Skeletal muscle tissue (tissue), 4 donors: Measurements from ENCODE around the gene NDOR1. TPM values are rescaled to one million over a fixed set of nuclear protein-coding genes. Genes with fewer than 3 reads are reported as not detected.
A peak's percentile ranks its signal among the peaks of the same experiment; 100 is the strongest.
"Not testable (repeated sequence)": the region's sequence is repeated elsewhere in the genome, so short reads cannot be mapped to it uniquely, and the experiment has no call there.

ENCODE experiments used
- H3K27ac ChIP-seq: one replicate; pipeline ENCODE4 v1.7.0; 2013; ENCODE audit warnings: mild to moderate bottlenecking, low read depth, low read length, inconsistent platforms
- H3K27me3 ChIP-seq, 3 donors: one replicate each; pipeline ENCODE4 v1.7.0; 2013; ENCODE audit warnings: low read length in 3 of 3; ENCODE audit not compliant: control insufficient read depth in 3 of 3, insufficient read depth in 3 of 3
- H3K36me3 ChIP-seq, 3 donors: one replicate each; pipeline ENCODE4 v1.7.0; 2013; ENCODE audit warnings: low read length in 3 of 3; ENCODE audit not compliant: control insufficient read depth in 3 of 3, insufficient read depth in 3 of 3
- H3K4me1 ChIP-seq, 3 donors: one replicate each; pipeline ENCODE4 v1.7.0; 2013; ENCODE audit warnings: low read length in 3 of 3, mild to moderate bottlenecking in 3 of 3; ENCODE audit not compliant: control insufficient read depth in 3 of 3, insufficient read depth in 3 of 3
- H3K4me3 ChIP-seq, 3 donors: one replicate each; pipeline ENCODE4 v1.7.0; 2013; ENCODE audit warnings: low read length in 3 of 3
- H3K9ac ChIP-seq, 3 donors: one replicate each; pipeline ENCODE4 v1.7.0; 2013; ENCODE audit warnings: low read length in 3 of 3, mild to moderate bottlenecking in 3 of 3, moderate library complexity in 2 of 3, low read depth in 1 of 3
- H3K9me3 ChIP-seq, 3 donors: one replicate each; pipeline ENCODE4 v1.7.0; 2013; ENCODE audit warnings: low read length in 3 of 3; ENCODE audit not compliant: control insufficient read depth in 3 of 3
- total RNA-seq: library from RNA; depleted of rRNA; stranded (reverse); fragments of >200 nt; gene quantifications from one replicate; pipeline ENCODE4 v1.2.3, GENCODE V29; 2014
- donor health status: Osteomylitis.

The NDOR1 gene
- total RNA-seq, 1 donor from 2014 or later: 4.7 TPM

DNA sequence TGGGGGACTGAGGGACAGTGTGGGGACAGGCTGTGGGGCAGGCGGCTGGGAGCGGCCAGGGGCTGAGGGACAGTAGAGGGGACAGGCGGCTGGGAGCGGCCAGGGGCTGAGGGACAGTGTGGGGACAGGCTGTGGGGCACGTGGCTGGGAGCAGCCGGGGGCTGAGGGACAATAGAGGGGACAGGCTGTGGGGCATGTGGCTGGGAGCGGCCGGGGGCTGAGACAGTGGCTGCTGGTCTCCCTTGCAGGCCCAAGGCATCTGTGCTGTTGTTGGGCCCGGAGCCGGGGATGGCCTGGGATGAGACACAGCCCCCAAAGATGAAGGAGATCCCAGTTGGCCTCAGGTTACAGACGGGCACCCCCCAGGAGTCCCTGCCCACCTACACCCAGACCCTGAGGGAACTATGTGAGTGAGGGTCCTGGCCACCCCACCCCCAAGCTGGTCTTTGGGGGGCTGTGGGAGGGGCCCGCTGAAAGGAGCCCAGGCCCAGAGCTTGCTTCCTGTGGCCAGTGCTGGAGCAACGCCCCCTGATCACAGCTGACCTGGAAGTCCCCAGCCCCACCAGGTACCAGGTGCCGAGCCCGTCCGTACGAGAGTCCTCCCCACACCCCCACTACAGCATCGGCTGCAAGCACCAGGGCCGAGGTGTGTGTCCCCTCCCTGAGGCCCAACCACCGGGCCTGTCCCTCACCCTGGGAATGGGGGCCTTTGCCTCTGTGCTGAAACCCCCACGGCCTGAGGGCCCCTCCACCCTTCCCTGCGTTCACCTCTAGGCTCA is 46.2 kb downstream of the NDOR1 start:
- H3K4me1 ChIP-seq: peaks cover 25 to 43% (median 38%) of the 10 kb centered on the region in 3 donors

DNA sequence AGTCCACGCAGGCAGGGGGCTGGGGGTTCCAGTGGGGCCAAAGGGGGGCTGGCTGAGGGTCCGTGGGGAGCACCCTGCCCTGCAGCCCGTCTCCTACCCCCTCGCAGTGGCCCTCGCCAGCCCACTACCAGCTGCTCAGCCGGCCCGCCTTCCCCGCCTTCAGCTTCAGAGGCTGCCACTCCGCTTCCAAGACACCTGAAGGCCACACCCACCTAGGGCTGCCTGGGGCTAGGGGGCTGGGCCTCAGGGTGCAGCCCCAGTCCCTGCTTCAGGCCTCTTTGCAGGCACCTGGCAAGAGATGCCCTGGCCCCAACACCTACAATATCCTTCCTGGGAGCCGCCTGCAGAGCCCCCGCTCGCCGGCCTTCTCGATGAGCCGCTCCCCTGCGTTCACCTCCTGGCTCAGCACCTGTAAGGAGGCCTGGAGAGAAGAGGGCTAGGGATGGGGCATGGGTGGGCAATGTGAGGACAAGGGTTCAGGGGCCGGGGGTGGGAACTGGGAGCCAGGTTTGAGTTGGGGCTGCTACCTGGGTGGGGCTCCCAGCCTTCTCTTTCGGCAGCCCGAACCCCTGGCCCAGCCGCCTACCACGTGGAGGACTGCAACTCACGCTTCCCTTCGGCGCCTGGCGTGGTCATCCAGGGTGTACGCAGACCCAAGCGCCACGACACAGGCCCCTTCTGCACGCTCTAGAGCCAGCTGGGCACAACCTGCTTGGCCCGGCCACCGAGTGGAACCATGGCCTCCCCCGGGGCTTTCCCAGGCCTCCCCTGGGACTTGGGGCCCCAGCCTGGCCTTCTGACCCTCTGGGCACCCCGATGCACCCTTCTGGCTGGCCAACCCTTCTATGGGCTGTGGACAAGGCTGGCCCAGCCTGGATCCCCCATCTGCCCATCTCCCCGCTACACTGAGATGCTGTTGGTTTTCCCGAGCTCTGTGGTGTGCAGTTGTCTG is 47.3 kb downstream of the NDOR1 start:
- Histone ChIP-seq H3K9ac (no peak overlapping the region), H3K36me3 (peaks cover 2 to 10% (median 9%) of the 10 kb centered on the region in 3 donors), H3K27ac (no peak overlapping the region), H3K9me3 (no peaks in the 10 kb centered on the region), H3K4me3 (no peak overlapping the region), H3K4me1 (peaks cover 25 to 36% (median 30%) of the 10 kb centered on the region in 3 donors), H3K27me3 (peaks cover 0 to 2% (median 0%) of the 10 kb centered on the region in 3 donors)

More for the DNA sequence above, 46.2 kb downstream of the NDOR1 start:
- Histone ChIP-seq H3K9ac (no peak overlapping the region), H3K4me3 (no peak overlapping the region), H3K27me3 (peaks cover 0 to 2% (median 0%) of the 10 kb centered on the region in 3 donors), H3K9me3 (no peaks in the 10 kb centered on the region), H3K36me3 (peaks cover 2 to 6% (median 6%) of the 10 kb centered on the region in 3 donors), H3K27ac (no peak overlapping the region)

DNA sequence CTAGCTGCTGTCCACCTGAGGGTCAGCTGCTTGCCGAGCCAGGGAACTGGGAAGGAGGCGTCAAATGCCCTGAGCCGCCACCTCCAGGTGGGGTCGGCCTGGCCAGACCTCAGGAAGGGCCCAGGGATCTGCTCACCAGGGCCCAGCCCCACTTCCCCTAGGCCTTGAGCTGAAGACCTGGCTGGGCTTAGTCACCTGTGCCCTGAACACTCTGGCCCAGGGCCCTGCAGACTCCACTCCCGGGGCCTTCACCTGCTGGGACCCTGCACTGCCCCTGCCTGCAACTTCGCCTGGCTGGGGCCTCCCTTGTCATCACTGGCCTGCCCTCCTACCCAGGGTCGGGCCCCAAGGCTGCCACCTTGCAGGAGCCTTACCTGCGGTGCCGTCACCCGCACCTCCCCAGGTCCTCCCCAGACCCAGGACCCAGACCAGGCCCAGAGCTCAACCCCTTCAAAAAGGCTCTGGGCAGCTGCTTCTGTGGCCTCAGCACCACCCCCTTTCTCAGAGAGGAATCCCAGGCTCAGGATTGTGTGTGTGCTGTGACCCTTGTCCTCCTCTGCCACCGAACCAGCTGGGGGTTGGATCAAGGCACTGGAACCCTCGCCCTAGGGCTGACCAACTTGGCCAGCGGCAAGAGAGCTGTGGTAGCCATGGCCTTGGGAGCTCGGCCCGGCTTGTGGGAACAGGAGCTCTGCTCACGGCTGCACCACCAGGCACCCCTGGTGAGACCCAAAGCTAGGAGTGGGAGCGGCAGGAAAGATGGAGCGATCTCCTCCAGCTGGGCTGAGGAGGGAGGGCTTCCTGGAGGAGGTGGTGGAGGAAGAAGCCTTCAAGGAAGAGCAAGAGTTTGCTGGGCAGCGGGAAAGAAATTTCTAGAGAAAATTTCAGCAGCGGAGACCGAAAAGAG is 48.5 kb downstream of the NDOR1 start:
- H3K9me3 ChIP-seq: no peaks in the 10 kb centered on the region
- peaks cover 0 to 2% (median 0%) of the 10 kb centered on the region in 3 donors for H3K27me3 ChIP-seq
- peak overlapping the region; percentile 70 to 91 (median 86) for H3K9ac ChIP-seq
- peak overlapping the region; percentile 82 to 96 (median 91) for H3K4me3 ChIP-seq
- no peak overlapping the region for H3K27ac ChIP-seq
- H3K36me3 ChIP-seq: peaks cover 8 to 16% (median 14%) of the 10 kb centered on the region in 3 donors
- peaks cover 23 to 32% (median 28%) of the 10 kb centered on the region in 3 donors for H3K4me1 ChIP-seq

DNA sequence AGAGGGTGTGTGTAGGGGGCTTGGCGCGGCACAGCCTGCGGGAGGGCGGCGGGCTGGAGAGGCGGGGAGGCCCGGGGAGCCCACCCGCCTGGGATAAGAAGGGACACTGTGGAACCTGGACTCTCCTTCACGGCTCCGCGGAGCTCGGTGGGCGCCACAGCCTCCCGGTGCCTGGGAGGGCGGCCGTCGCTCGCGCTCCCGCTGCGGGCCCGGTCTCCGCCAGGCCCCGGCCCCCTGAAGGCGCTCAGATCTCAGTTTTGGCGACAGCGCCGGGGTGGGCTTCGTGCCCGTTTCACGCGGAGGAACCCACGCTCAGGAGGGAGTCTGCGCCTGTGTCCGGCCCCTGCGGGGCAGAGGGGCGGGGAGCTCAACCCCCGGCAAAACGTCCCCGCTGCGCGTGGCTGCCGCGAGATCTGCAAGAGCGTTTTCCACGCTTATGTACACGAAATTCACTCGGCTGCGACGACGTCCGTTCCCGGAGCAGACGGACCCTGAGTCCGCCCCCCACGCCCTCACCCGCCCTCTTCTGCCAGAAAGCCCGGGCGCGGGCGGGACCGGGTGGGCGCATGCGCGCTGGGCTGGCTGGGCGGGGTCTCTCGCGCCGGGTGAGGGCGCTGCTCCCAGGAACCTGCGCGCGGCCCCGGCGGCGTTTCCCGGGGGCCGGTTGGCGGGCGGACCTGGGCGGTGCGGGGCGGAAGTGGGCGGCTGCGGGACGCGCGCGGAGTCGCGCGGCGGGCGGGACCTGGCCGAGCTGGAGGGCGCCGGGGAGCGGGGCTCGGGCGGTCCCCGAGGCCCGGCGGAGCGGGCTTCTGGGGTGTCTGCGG is 49.3 kb downstream of the NDOR1 start, which contains the start of gene NELFB:
TSS of gene NELFB (plus strand) at position 704 of the 824 bp plus-strand sequence.
- Histone ChIP-seq H3K36me3 (peaks cover 13 to 20% (median 17%) of the 10 kb centered on the region in 3 donors), H3K9ac (peak within 1 kb of the TSS; percentile 87 to 92 (median 87)), H3K4me1 (peaks cover 23 to 32% (median 28%) of the 10 kb centered on the region in 3 donors), H3K9me3 (no peaks in the 10 kb centered on the region), H3K27me3 (no peaks in the 10 kb centered on the region), H3K27ac (peak within 1 kb of the TSS; percentile 54), H3K4me3 (peak within 1 kb of the TSS; percentile 90 to 96 (median 91))

DNA sequence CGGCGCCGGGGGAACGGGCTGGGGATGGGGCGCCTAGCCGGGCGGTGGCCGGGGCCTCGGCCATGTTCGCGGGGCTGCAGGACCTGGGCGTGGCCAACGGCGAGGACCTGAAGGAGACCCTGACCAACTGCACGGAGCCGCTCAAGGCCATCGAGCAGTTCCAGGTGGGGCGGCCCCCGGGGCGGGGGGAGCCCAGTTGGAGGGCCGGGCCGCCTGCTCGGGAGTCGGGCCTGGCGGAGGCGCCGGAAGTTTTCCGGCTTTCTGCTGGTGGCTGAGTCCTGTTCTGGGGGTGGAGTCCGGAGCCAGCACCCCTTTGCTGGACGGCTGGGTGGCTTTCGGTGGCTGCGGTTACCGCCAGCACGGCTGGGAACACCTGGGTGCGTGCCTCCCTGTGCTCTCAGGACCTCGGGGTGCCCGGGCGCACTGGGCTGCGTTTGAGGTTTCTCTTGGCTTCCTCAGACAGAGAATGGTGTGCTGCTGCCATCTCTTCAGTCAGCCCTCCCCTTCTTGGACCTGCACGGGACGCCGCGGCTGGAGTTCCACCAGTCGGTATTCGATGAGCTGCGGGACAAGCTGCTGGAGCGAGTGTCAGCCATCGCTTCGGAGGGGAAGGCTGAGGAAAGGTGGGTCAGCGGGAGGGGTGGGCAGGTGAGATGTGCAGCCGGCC is 50.1 kb downstream of the NDOR1 start:
- H3K9me3 ChIP-seq: no peaks in the 10 kb centered on the region
- peaks cover 23 to 26% (median 23%) of the 10 kb centered on the region in 3 donors for H3K4me1 ChIP-seq
- no peaks in the 10 kb centered on the region for H3K27me3 ChIP-seq
- peak overlapping the region; percentile 87 to 92 (median 87) for H3K9ac ChIP-seq
- peak overlapping the region; percentile 90 to 96 (median 91) for H3K4me3 ChIP-seq
- peak overlapping the region; percentile 36 for H3K27ac ChIP-seq
- H3K36me3 ChIP-seq: peaks cover 13 to 20% (median 17%) of the 10 kb centered on the region in 3 donors

DNA sequence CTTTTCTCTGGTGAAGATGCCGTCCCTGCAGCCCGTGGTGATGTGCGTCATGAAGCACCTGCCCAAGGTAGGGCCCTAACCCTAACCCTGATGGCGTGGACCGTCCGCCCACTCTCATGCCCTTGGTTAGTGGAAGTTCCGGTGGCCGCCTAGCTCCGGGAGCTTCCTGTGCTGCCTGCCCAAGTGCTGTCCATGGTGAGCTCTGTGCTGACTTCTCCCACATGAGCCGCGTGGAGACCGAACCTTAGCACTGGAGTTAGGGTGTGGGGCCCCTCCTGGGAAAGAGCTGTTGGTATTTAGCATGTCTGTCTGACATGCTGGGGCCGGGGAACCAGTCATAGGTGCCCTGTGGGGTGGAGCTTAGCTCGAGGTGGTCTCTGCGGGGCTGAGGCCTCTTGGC is 50.9 kb downstream of the NDOR1 start:
- Histone ChIP-seq H3K4me1 (peaks cover 23 to 26% (median 23%) of the 10 kb centered on the region in 3 donors), H3K27ac (no peak overlapping the region), H3K9me3 (no peaks in the 10 kb centered on the region), H3K36me3 (peaks cover 13 to 20% (median 17%) of the 10 kb centered on the region in 3 donors), H3K4me3 (peak overlapping the region; percentile 90 to 96 (median 91)), H3K27me3 (no peaks in the 10 kb centered on the region), H3K9ac (peak overlapping the region in 2 of 3 donors; percentile 87 to 92)

DNA sequence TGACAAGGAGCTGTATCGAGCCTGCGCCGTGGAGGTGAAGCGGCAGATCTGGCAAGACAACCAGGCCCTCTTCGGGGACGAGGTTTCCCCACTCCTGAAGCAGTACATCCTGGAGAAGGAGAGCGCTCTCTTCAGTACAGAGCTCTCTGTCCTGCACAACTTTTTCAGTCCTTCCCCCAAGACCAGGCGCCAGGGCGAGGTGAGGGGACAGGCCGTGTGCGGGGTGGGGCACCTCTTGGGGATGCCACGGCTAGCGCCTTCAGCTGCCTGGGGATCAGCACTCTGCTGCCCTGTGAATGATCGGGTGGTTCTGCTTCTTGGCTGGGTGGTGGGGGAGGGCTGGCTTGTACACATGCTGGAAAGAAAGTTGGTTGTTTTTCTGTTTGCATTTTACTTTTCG is 51.4 kb downstream of the NDOR1 start:
- no peaks in the 10 kb centered on the region for H3K9me3 ChIP-seq
- H3K9ac ChIP-seq: peak overlapping the region in 1 of 3 donors; percentile 92
- peaks cover 13 to 20% (median 17%) of the 10 kb centered on the region in 3 donors for H3K36me3 ChIP-seq
- no peak overlapping the region for H3K27ac ChIP-seq
- no peaks in the 10 kb centered on the region for H3K27me3 ChIP-seq
- H3K4me1 ChIP-seq: peaks cover 23 to 26% (median 23%) of the 10 kb centered on the region in 3 donors
- H3K4me3 ChIP-seq: peak overlapping the region in 2 of 3 donors; percentile 91 to 96

DNA sequence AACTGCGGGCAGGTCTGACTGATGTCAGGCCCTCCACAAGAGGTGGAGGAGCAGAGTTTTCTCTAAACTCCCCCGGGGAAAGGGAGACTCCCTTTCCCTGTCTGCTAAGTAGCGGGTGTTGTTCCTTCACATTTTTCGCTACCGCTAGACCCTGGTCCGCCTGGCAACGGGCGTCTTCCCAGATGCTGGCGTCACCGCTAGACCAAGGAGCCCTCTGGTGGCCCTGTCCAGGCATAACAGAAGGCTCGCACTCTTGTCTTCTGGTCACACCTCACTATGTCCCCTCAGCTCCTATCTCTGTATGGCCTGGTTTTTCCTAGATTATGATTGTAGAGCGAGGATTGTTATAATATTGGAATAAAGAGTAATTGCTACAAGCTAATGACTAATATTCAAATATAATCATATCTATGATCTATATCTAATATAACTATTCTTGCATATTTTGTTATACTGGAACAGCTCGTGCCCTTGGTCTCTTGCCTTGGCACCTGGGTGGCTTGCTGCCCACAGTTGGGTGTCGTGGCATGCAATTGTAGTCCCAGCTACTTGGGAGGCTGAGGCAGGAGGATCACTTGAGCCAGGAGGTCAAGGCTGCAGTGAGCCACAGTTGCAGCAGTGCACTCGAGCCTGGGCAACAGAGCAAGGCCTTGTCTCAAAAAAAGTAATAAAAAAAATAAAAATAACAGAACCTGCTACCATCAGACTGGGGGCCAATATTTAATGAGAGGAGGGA is 56.8 kb downstream of the NDOR1 start:
- peaks cover 31 to 35% (median 35%) of the 10 kb centered on the region in 3 donors for H3K36me3 ChIP-seq
- not testable (repeated sequence) for H3K9me3 ChIP-seq, H3K27me3 ChIP-seq, H3K4me3 ChIP-seq, H3K4me1 ChIP-seq, H3K9ac ChIP-seq, H3K27ac ChIP-seq
